Measurements from ENCODE around the gene PRRX1. TPM values are rescaled to one million over a fixed set of nuclear protein-coding genes. Genes with fewer than 3 reads are reported as not detected.

PRRX1 gene
- polyA plus RNA-seq, 3 donors, result 0.67 to 2.3 (median 0.96) TPM

GRCh38 chr1:170714938-170715337 is 51.0 kb downstream of the PRRX1 start:
- no peak for DNase-seq (ENCODE audit: low read depth in 3 of 3, low spot score in 2 of 3)

DNA sequence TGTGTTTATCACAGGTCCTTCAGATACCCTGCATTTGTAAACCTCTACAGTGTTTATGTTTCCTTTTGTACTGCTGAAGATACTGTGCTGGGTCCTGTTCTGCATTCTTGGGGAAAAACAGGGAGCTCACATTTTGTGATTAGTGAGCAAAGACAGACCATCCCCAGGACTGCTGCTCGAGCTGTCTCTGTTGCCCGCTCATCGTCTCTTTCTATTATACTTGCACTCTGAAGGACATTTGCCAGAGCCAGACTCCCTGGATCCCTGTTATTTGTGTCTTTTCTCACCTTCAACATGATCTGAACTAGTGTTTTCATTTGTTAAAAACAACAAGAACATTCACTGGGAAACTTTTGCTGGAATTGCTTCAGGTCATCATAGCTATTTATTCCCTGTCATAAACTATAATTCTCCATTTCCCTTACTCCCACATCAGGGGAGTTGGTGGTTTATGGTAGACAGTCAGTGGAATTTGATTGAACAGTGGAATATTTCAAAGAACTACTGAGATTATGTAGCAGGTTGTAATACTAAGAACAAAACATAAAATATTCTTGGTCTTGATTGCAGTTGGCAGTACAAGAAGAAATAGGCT is 53.0 kb downstream of the PRRX1 start:
- no peak for DNase-seq (ENCODE audit: low read depth in 3 of 3, low spot score in 2 of 3)

DNA sequence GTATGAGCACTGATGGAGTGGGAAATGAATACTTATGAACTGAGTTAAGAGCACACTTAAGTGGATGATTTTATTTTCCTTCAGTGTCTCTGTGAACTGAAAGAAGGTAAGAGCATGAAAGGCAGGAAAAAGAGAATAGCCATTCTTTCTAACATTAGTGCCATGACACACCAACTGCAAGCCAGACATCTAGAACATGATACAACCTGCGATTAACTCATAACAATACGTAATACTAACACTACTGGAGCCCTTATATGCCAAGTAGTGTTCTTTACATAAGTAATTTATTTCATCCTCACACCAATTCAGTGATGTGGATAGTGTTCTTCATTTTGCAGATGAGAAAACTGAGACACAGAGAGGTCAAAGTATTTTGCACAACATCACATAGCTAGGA is 56.7 kb downstream of the PRRX1 start:
- no peak for DNase-seq (ENCODE audit: low read depth in 3 of 3, low spot score in 2 of 3)

DNA sequence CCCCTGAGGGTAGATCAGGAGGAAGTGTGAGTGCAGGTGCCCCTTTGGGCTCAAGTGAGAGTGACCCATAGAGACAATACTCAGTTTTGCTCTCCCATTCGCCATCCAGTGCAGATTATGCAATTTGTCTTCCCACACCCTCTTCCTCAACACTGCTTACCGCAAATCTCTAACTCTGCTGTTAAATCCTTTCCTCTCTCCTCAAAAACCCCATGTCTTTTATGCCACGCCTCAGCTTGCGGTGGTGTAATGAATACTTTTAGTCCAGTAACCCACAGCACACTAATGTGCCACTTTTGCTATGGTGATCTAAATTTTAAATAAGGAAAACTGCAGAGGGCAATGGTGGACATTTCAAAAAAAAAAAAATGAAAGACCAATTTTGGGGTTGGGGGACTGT is 57.7 kb downstream of the PRRX1 start:
- no peak for DNase-seq (ENCODE audit: low read depth in 3 of 3, low spot score in 2 of 3)

- no peak for DNase-seq (ENCODE audit: low read depth in 3 of 3, low spot score in 2 of 3)
Observed at GRCh38 chr1:170723518-170723917, 59.6 kb downstream of the PRRX1 start.

GRCh38 chr1:170725326-170725725 is 61.4 kb downstream of the PRRX1 start:
- DNase-seq (ENCODE audit: low read depth in 3 of 3, low spot score in 2 of 3), result no peak

DNA sequence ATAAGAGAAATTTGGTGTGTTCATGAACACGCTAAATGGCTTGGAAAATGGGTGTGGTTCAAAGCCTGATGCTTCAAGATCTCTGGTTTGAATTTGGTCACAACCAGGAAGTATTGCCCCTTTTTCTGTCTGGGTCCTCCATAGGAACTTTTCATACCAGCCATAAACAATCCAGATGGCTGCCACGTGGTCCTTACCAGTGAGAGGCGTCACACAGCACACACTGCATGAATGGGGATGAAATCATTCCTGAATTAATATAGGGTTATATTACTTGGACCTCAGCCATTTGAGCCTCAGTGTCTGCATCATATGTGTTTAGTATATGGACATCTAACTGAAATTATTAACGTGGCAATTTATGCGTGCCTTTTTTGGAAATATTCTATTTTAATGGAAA is 64.0 kb downstream of the PRRX1 start:
- DNase-seq (ENCODE audit: low read depth in 3 of 3, low spot score in 2 of 3), result no peak

- no peak for DNase-seq (ENCODE audit: low read depth in 3 of 3, low spot score in 2 of 3)
Observed at GRCh38 chr1:170729225-170730002, 65.5 kb downstream of the PRRX1 start.

DNA sequence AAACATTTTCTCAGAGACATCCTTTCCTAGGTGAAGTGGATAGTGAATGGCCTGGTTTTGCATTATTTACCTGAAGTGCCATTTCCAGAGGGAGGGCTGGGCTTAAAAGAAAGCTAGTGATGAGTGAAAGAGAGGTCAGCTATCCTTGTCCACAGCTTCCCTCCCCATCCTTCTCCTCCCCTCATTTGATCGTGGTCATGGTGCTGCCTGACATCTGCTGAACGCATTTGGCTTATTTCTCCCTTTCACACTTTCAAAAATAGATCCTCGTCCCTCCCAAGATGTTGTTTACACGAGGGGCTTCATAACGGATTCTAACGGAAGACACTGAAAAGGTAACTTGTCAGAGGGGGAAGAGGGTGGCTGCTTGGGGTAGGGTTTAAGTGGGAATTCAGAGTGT is 66.1 kb downstream of the PRRX1 start:
- no peak for DNase-seq (ENCODE audit: low read depth in 3 of 3, low spot score in 2 of 3)

DNA sequence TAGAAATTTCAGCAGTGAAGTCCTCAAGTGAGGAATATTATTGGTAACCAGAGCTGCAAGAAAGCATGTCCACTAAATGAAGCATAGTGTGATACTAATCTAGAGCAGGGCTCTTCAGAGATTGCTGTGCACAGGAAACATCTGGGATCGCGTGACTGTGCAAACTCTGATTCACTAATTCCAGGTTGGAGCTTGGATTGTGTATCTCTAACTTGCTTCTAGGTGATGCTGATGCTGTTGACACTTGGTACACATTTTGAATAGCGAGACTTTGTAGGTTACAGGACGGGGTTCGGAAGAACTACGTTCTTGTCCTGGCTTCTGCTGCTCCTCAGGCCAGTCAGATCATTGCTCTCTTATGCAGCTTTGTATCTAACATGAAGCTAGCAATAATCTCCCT is 66.5 kb downstream of the PRRX1 start:
- no peak for DNase-seq (ENCODE audit: low read depth in 3 of 3, low spot score in 2 of 3)

DNA sequence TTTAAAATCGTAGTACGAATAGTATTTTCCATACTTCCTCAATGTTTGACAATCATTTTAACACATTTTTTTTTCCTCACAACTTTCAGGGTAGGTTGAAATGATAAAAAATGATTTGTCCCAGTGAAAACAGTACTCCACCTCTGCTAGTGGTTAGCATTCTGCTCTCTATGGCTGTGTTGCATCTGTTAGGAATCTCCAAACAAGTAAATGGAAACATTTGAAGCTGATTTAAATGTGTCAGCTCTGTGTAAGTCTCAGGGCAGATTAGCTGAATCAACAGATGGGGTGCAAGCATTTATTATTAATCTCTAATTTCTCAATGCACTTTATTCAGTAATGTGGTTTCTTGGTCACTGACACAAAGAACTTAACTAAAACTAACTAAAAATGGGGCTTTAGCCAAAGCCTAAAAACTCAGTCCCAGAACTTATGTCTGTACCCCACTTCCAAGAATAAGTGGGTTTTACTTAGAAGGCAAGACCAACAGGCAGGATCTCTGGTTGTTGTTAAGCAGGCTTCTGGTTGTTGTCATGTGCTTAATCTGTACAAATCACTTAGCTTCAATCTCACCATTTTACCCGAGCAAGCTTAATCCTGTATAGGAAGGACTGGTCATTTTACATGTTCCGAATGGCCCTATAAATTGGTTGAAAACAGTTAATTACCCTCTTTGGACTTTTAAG is 67.8 kb downstream of the PRRX1 start:
- DNase-seq (ENCODE audit: low read depth in 3 of 3, low spot score in 2 of 3), result no peak

- DNase-seq (ENCODE audit: low read depth in 3 of 3, low spot score in 2 of 3), result no peak
Observed at GRCh38 chr1:170732252-170732588, 68.3 kb downstream of the PRRX1 start.

DNA sequence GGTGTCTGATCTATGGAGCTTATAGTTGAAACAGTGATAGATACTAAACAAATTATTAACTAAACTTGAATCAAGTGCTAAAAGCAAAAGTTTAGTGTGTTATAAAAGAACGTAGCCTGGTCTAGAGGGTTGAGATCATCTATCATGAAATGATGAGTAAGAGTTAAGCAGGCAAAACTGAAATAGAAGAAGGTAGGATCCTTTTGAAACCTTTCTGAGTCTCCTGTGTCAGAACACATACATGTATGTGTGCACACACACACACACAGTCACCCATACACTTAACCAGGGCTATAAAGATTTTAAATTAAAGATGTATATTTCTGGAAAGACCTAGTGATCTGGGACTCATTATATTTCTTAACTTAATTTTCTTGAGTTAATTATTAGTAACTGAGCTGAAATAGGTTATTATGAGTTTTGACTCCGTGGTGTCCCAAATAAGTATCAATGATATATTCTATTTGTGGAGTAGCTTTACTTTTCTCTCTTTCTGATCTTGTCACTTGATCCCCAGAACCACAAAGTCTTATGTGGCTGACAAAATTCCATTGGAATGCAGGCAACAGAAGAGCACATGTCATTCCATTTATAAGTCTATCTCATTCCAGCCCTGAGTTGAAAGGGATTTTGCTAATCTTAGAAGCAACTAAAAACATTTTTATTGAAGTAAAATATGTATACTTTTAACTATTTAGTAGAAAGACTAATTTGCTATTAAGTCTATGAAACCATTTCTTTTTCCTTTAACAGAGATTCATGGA is 70.7 kb downstream of the PRRX1 start:
- no peak for DNase-seq (ENCODE audit: low read depth in 3 of 3, low spot score in 2 of 3)

- no peak for DNase-seq (ENCODE audit: low read depth in 3 of 3, low spot score in 2 of 3)
Observed at GRCh38 chr1:170735366-170736263, 71.7 kb downstream of the PRRX1 start.

DNA sequence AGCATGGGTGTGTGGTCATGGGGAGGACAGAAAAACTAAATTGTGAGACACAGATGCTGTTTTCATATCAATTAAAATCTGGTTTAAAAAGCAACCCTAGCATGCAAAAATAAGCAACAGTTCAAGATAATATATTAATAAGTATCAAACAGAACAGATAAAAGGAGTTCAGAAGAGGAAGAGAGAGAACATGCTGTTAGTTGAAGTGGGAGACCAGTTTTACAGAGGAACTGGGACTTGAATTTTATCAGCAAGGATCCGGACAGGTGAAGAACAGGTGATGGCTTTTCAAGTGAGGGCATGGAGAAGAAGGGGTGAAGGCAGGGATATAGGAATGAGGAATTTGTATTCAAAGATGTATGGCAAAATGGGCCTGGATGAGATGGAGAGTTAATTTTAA is 75.9 kb downstream of the PRRX1 start:
- no peak for DNase-seq (ENCODE audit: low read depth in 3 of 3, low spot score in 2 of 3)

- DNase-seq (ENCODE audit: low read depth in 3 of 3, low spot score in 2 of 3), result no peak
Observed at GRCh38 chr1:170741678-170742077, 77.7 kb downstream of the PRRX1 start.

- DNase-seq (ENCODE audit: low read depth in 3 of 3, low spot score in 2 of 3), result no peak
Observed at GRCh38 chr1:170742600-170742999, 78.7 kb downstream of the PRRX1 start.

- no peak for DNase-seq (ENCODE audit: low read depth in 3 of 3, low spot score in 2 of 3)
Observed at GRCh38 chr1:170743083-170743482, 79.2 kb downstream of the PRRX1 start.

GRCh38 chr1:170749549-170749948 is 85.6 kb downstream of the PRRX1 start:
- DNase-seq (ENCODE audit: low read depth in 3 of 3, low spot score in 2 of 3), result no peak

GRCh38 chr1:170749959-170750358 is 86.0 kb downstream of the PRRX1 start:
- DNase-seq (ENCODE audit: low read depth in 3 of 3, low spot score in 2 of 3), result no peak

Measured in right renal cortex interstitium (tissue), 3 donors.